KOPT-K1 (cell line): ENCODE measurements around the gene FOSL1.

ENCODE experiments used
- H3K27ac ChIP-seq: fragments of 200-600 bp; sonication (generic); 2 replicates; pipeline ENCODE4 v1.5.1; 2016; ENCODE audit warnings: antibody characterized with exemption, mild to moderate bottlenecking, low read depth, low read length; ENCODE audit not compliant: poor library complexity, severe bottlenecking
- H3K36me3 ChIP-seq: fragments of 200-600 bp; sonication (generic); 2 replicates; pipeline ENCODE4 v1.5.1; 2017; ENCODE audit warnings: antibody characterized with exemption, mild to moderate bottlenecking, low read length, moderate library complexity; ENCODE audit not compliant: insufficient read depth
- H3K9me3 ChIP-seq: fragments of 200-600 bp; sonication (generic); 2 replicates; pipeline ENCODE4 v1.5.1; 2017; ENCODE audit warnings: antibody characterized with exemption, low read length, mild to moderate bottlenecking; ENCODE audit not compliant: insufficient read depth, poor library complexity, severe bottlenecking

The FOSL1 gene

DNA sequence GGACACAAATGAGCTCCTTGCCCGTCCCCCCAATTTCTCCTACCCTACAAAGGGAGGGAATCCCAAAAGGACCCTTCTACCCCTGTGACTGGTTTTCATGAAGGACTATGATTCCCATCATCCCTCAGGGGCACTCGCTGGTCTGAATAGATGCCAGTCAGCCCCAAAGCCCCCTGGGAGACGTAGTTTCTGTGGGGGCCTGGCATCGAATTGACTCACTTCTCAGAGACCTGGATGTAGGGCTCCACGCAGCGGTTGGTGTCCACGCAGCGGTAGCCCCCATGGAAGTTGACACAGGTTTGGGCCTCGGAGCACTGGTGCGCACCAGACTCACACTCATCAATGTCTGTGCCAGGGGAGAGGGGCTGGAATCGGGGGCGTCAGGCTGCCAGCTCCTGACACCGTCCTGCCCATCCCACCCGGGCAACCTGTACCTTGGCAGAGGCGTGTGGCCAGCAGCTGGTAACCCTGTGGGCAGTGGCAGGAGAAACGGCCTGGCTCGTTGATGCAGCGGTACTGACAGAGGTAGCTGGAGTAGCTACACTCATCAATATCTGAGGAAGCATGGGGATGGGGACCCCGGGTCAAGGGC lies 32.0 kb downstream of the FOSL1 start:
- Histone ChIP-seq H3K9me3 (no peaks in the 10 kb centered on the region), H3K36me3 (peaks cover 44% of the 10 kb centered on the region), H3K27ac (no peak overlapping the region)

DNA sequence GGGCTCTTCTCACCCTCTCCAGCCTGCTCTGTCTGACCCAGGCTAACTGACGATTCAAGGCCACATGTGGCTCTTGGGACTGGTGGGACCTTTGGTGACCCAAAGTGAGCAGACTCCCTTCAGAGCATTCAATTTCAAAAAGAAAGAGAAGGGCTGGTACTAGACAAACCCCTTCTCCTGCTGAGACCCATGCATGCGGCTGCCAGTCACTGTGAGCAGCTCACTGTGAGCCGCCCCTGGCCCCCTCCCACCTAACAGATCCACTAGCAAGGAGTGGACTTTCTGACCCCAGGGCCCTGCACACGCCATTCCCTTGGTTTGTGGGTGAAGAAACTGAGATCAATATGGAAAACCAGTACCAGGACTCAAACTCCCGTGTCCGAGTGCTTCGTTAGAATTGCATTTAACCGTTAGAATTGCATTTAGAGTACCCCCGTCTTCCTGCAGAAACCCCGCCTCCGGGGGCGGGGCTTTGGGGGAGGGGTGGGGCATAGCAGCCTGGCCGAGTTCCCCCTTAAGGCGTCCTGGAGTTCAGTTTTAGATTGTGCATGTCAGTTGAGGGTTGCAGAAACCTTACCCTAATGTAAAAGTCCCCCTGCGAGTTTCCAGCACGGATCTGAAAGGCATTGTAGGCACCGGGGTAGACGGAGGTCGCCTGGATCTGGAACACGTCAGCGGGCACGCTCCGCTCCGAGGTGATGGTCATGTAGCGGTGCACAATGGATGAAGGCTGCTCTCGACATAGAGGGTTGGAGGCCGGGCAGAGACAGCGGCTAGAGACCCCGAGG lies 32.7 kb downstream of the FOSL1 start:
- peaks cover 51% of the 10 kb centered on the region for H3K36me3 ChIP-seq
- H3K27ac ChIP-seq, result no peak overlapping the region
- no peaks in the 10 kb centered on the region for H3K9me3 ChIP-seq

- Histone ChIP-seq H3K27ac (no peak overlapping the region), H3K9me3 (no peaks in the 10 kb centered on the region), H3K36me3 (peaks cover 59% of the 10 kb centered on the region)
Observed at GRCh38 chr11:65866509-65867283, 33.5 kb downstream of the FOSL1 start.

DNA sequence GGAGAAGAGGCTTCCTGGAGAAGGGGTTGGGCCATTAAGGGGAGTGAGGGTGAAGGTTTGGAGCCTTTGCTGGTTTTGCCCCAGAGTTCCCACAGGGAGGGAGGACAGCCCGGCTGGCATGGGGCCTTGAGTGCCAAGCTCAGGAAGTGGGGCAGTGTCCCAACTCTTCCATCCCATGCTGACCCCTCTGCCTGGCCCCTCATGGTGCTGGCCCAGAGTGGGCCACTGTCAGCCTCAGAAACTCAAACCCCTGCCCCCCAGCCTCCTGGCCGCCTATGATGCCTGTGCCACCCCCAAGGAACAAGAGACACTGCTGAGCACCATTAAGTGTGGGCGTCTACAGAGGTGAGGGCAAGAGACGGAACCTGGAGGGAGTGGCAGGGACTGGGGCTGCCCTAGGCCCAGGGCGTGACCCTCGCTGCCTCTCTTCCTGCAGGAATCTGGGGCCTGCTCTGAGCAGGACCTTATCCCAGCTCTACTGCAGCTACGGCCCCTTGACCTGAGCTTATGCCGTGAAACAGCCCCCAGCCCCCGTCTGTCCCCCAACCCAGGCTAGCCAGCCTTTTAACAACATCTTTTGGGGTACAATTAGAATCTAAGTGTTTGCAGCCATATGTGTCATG lies 34.5 kb downstream of the FOSL1 start:
- Histone ChIP-seq H3K27ac (no peak overlapping the region), H3K9me3 (no peaks in the 10 kb centered on the region), H3K36me3 (peaks cover 61% of the 10 kb centered on the region)

- H3K36me3 ChIP-seq, result peaks cover 61% of the 10 kb centered on the region
- H3K27ac ChIP-seq, result no peak overlapping the region
- H3K9me3 ChIP-seq, result no peaks in the 10 kb centered on the region
Observed at GRCh38 chr11:65864706-65865471, 35.3 kb downstream of the FOSL1 start.

DNA sequence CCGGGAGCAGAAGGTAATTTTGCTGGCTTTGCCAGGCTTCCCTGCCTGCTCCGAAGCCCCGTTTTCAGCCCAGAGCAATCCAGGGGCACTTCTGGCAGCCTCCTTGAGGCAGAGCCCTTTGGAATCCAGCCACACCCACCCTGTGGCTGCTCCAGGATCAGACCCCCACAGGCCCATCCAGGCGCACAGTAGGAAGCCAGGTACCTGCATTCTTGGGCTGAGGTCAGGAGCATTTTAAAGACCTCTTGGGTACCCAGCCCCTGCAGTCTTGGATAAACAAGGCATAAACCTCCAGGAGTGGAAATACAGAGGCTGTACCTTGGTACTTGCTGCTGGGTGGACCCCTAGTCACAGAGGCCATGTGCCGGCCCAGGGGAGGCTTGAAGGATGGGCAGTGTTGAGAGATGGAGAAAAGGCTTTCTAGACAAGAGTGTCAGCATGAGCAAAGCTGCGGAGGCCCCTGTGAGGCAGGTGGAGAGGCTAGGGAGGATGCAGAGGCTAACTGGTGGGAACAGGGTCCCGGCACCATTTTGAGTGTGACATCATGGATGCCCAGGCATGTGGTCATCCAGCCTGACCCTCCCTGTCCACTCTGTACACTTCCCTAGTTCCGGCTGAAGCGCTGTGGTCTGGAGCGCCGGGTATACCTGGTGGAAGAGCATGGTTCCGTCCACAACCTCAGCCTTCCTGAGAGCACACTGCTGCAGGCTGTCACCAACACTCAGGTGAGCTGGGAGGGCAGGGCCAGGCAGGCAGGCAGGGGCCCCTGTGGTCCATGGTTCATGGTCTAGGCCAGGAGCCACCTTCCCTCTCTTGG lies 36.1 kb downstream of the FOSL1 start:
- no peaks in the 10 kb centered on the region for H3K9me3 ChIP-seq
- peaks cover 61% of the 10 kb centered on the region for H3K36me3 ChIP-seq
- no peak overlapping the region for H3K27ac ChIP-seq

- no peaks in the 10 kb centered on the region for H3K9me3 ChIP-seq
- peaks cover 61% of the 10 kb centered on the region for H3K36me3 ChIP-seq
- no peak overlapping the region for H3K27ac ChIP-seq
Observed at GRCh38 chr11:65862941-65863888, 37.0 kb downstream of the FOSL1 start.

DNA sequence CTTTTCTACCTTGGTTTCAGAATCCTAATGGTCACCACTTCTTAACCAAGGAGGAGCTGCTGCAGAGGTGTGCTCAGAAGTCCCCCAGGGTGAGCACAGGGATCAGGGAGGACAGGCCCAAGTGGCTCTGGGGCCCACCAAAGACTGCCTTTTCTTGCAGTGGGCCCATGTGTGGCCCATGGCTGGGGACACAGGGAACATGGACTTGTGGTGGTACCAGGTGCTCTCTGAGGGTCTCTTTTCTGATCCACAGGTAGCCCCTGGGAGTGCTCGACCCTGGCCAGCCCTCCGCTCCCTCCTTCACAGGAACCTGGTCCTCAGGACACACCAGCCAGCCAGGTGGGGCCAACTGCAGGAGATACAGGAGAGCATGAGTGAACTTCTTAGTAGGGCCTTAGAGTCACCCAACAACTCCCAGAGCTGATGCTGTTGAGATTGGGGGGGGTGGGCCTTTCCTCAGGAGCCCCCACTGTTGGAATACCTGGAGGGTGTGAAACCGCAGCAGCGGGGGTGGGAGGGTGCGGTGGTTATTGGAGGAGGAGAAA lies 37.9 kb downstream of the FOSL1 start:
- Histone ChIP-seq H3K27ac (no peak overlapping the region), H3K36me3 (peaks cover 57% of the 10 kb centered on the region)

DNA sequence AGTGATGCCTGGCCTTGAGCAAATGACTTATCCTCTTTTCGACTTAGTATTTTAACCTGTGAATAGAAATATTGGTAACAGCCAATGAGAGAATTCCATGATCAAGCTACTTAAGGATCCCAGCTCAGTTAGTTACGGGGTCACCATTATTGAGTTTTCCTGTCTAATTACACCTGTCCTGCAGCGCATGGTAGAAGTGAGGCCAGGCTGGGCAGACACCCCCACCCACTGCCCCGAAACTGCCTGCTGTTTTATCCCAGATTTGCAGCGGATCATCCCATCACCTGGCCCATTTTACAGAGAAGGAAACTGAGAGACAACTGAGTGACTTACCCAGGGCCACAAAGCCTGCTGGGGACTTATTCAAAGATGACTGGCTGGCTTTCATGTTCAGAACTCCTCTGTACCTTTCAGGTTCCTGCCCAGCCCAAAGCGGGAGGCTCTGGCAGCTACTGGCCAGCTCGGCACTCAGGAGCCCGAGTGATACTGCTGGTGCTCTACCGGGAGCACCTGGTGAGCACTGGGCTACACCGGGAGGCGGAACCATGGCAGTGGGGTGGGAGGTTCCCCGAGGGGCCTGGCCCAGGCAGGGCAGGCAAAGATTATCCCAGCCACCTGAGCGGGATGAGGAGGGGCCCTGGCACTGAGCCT lies 38.5 kb downstream of the FOSL1 start:
- Histone ChIP-seq H3K36me3 (peaks cover 52% of the 10 kb centered on the region), H3K9me3 (no peaks in the 10 kb centered on the region), H3K27ac (peak overlapping the region; percentile 91)

More for the DNA sequence above, 37.9 kb downstream of the FOSL1 start:
- no peaks in the 10 kb centered on the region for H3K9me3 ChIP-seq

GRCh38 chr11:65861165-65861505 lies 39.1 kb downstream of the FOSL1 start:
- Histone ChIP-seq H3K36me3 (peaks cover 52% of the 10 kb centered on the region), H3K27ac (peak overlapping the region; percentile 91), H3K9me3 (no peaks in the 10 kb centered on the region)

GRCh38 chr11:65860278-65861164 lies 39.7 kb downstream of the FOSL1 start, which contains the start of gene MUS81:
TSS of gene MUS81 (plus strand) at chr11:65860433. CDS start at chr11:65860754, 321 bp downstream.
- Histone ChIP-seq H3K27ac (peak within 1 kb of the TSS; percentile 91), H3K9me3 (no peaks in the 10 kb centered on the region)

More at GRCh38 chr11:65860278-65861164, 39.7 kb downstream of the FOSL1 start, which contains the start of gene MUS81:
- peaks cover 52% of the 10 kb centered on the region for H3K36me3 ChIP-seq
